PFSK-1 (cell line): ENCODE measurements around the gene C17orf107.
A peak's percentile ranks its signal among the peaks of the same experiment; 100 is the strongest.

Experiments used
- FOXP2 ChIP-seq: optimal IDR thresholded peaks from 2 replicates; pipeline ENCODE3; 2011; ENCODE audit warnings: borderline replicate concordance, control low read depth, inconsistent platforms; ENCODE audit not compliant: insufficient read depth; ENCODE audit errors: extremely low read length, extremely low read depth
- POLR2AphosphoS5 ChIP-seq: IDR thresholded peaks from 2 replicates; pipeline ENCODE4 v1.6.1; 2012; ENCODE audit warnings: low read depth, mild to moderate bottlenecking, control low read depth, low read length, moderate library complexity
- SIN3A ChIP-seq: IDR thresholded peaks from 2 replicates; pipeline ENCODE4 v1.6.1; 2012; ENCODE audit warnings: mild to moderate bottlenecking, low read length, moderate library complexity, borderline replicate concordance; ENCODE audit not compliant: insufficient read depth
- TAF1 ChIP-seq: IDR thresholded peaks from 2 replicates; pipeline ENCODE4 v1.6.1; 2012; ENCODE audit warnings: low read length, control low read depth, borderline replicate concordance; ENCODE audit not compliant: insufficient read depth
- TF ChIP-seq, protein P1 (sequence below), 2 experiments: IDR thresholded peaks; 2 replicates each; pipeline versions ENCODE4 v1.6.1 to v1.8.0; 2011 to 2012; ENCODE audit warnings: low read depth in 2 of 2, low read length in 2 of 2, control low read depth in 1 of 2, inconsistent platforms in 1 of 2, mild to moderate bottlenecking in 1 of 2, moderate library complexity in 1 of 2; ENCODE audit not compliant: insufficient read depth in 1 of 2

The C17orf107 gene

DNA sequence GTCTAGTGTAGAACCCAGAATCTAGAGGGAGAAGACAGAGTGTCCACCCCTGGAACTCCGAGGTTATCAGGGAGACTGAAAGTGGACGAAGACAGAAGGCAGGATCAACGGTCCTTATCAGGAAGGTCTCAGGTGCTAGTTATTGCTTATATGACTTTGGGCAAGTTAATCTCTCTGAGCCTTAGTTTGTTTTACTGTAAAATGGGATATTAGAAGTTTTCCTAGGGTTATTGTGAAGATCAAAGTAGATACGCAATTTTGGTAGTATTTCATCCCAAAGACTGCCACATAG lies 41.9 kb downstream of the C17orf107 start:
- TF ChIP-seq, protein P1, sequence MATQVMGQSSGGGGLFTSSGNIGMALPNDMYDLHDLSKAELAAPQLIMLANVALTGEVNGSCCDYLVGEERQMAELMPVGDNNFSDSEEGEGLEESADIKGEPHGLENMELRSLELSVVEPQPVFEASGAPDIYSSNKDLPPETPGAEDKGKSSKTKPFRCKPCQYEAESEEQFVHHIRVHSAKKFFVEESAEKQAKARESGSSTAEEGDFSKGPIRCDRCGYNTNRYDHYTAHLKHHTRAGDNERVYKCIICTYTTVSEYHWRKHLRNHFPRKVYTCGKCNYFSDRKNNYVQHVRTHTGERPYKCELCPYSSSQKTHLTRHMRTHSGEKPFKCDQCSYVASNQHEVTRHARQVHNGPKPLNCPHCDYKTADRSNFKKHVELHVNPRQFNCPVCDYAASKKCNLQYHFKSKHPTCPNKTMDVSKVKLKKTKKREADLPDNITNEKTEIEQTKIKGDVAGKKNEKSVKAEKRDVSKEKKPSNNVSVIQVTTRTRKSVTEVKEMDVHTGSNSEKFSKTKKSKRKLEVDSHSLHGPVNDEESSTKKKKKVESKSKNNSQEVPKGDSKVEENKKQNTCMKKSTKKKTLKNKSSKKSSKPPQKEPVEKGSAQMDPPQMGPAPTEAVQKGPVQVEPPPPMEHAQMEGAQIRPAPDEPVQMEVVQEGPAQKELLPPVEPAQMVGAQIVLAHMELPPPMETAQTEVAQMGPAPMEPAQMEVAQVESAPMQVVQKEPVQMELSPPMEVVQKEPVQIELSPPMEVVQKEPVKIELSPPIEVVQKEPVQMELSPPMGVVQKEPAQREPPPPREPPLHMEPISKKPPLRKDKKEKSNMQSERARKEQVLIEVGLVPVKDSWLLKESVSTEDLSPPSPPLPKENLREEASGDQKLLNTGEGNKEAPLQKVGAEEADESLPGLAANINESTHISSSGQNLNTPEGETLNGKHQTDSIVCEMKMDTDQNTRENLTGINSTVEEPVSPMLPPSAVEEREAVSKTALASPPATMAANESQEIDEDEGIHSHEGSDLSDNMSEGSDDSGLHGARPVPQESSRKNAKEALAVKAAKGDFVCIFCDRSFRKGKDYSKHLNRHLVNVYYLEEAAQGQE (IDR thresholded peaks at IDR 0.05; ENCODE audit: insufficient read depth in 1 of 2, low read depth in 2 of 2, low read length in 2 of 2) = no peak
- TF ChIP-seq SIN3A (no peak), FOXP2 (no peak), TAF1 (no peak), POLR2AphosphoS5 (no peak)

DNA sequence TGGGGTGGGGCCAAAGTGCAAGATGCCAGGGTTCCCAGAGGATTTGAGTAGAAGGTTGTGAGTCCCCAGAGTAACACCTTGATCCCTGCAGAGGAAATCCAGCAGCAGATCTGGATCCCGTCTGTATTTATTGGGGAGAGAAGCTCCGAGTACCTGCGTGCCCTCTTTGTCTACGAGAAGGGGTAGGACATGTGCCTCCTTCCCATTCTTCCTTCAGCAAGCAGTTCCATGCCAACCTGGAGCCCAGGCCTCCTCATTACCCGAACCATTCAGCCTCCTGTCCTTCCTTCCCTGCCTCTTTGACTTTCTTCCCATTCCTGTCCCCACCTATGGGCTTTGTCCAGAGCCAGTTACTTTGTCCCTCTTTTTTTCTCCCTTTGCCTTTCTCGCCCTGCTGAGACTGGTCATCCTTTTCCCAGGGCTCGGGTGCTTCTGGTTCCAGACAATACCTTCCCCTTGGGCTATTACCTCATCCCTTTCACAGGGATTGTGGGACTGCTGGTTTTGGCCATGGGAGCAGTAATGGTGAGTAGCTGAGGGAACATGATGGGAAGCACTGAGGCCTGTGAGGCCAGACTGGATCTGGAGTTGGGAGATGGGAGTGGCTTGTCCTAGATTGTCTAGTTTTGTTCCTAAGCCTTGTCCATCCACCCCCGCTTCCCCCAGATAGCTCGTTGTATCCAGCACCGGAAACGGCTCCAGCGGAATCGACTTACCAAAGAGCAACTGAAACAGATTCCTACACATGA lies 43.6 kb downstream of the C17orf107 start:
- TF ChIP-seq SIN3A (no peak), FOXP2 (no peak), POLR2AphosphoS5 (no peak; the same call in 1 of the 2 replicates), TAF1 (no peak)
- TF ChIP-seq, protein P1 (IDR thresholded peaks at IDR 0.05; ENCODE audit: insufficient read depth in 1 of 2, low read depth in 2 of 2, low read length in 2 of 2) = no peak

DNA sequence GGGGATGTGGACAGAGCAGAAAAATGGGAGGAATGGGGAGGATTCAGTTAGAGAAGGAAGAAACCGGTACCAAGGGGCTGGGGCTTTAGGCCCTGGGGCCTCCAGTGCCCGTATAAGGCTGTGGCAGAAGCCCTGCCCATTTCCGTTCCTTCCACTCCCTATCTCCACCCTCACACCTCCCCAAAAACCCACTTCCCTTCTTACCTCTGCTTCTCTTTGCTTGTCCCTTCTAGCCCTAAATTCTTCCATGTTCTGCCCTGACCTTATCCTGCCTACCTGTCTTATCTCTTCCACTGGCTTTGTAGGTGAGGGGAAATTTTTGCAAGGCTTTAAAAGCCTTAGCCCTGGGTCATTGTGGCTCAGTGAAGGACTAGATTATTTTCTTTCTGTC lies 44.8 kb downstream of the C17orf107 start:
- TF ChIP-seq POLR2AphosphoS5 = peak; percentile 61
- TF ChIP-seq SIN3A = no peak

- TF ChIP-seq, protein P1 (IDR thresholded peaks at IDR 0.05; ENCODE audit: insufficient read depth in 1 of 2, low read depth in 2 of 2, low read length in 2 of 2) = no peak
- TF ChIP-seq FOXP2 (no peak), TAF1 (no peak), POLR2AphosphoS5 (peak; percentile 31)
Observed at GRCh38 chr17:4944554-4945175, 45.3 kb downstream of the C17orf107 start.

DNA sequence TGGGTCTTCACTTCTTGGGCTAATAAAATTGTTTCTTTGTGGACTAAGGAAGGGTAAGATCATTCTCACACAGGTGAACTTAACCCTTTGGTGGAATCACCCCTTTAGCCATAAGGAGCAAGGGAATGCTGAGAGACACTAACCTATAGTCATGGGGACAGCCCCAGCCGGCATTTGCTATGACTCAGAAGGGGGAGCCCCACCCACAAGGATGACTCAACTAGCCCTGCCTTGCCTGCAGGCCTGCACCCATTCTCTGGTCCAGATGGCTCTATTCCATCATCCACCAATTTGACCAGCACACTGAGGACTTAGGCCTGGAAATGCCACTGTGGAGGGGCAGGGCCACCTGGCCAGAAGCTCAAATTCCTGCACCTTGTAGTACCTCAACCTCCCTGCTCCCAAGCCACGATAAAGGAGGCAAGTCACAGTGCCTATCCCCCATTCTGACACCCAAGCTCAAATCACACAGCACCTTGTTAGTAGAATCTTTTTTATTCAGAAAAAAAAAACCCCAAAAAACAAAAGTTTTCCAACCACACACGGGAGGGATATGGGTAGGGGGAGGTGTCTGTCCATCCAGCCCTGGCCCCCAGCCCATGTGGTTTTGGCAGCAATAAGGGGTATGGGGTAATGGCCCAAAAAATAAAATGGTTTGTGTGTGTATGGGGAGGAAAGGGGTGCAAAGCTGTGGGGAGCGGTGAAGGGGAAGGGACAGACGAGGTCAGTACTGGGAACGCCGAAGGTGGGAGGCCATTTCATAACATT lies 46.0 kb downstream of the C17orf107 start:
- peak; percentile 49; the same call in 1 of the 2 replicates for TF ChIP-seq TAF1
- TF ChIP-seq, protein P1 (IDR thresholded peaks at IDR 0.05; ENCODE audit: insufficient read depth in 1 of 2, low read depth in 2 of 2, low read length in 2 of 2) = no peak
- TF ChIP-seq SIN3A = peak; percentile 61; the same call in 1 of the 2 replicates
